SK-N-SH (cell line): ENCODE data around the gene KLHL17. TPM values are rescaled to one million over a fixed set of nuclear protein-coding genes. Genes with fewer than 3 reads are reported as not detected.

Experiments used
- CTCF ChIA-PET: fragments of 300-600, 350-600 bp; formaldehyde crosslinking; extraction: SDS; loops from one replicate; lab custom pipeline; 2021; lab: Yijun Ruan, JAX
- POLR2A ChIA-PET: fragments of 350-600 bp; sonication (Branson Sonifier 250); formaldehyde crosslinking; extraction: SDS; loops from one replicate; lab custom pipeline; 2020; ENCODE audit warnings: antibody characterized with exemption, inconsistent platforms; lab: Yijun Ruan, JAX
- DNase-seq: peaks from one replicate; pipeline ENCODE4 v3.0.0; 2012
- H2AFZ ChIP-seq: fragments of 200-600 bp; sonication (generic); 2 replicates; pipeline ENCODE4 v1.8.1; 2016; ENCODE audit warnings: antibody characterized with exemption, mild to moderate bottlenecking, low read depth
- H3F3A ChIP-seq: fragments of 200-600 bp; sonication (generic); replicated peaks from 2 replicates; pipeline ENCODE3; 2016; ENCODE audit warnings: antibody characterized with exemption, mild to moderate bottlenecking; ENCODE audit not compliant: insufficient read depth
- H3K27ac ChIP-seq, 2 experiments: fragments of 200-500 bp in 1 of 2; fragments of 200-600 bp in 1 of 2; sonication (Bioruptor generic) in 1 of 2; sonication (generic), shearing (Covaris generic) in 1 of 2; 2 replicates each; pipeline versions ENCODE4 v1.5.1 to v1.6.1; 2014 to 2016; ENCODE audit warnings: low read depth in 2 of 2, inconsistent platforms in 1 of 2, low read length in 1 of 2, mild to moderate bottlenecking in 1 of 2, mixed read lengths in 1 of 2
- H3K27me3 ChIP-seq: fragments of 200-600 bp; sonication (generic), shearing (Covaris generic); 2 replicates; pipeline ENCODE4 v1.6.1; 2016; ENCODE audit warnings: mixed run types; ENCODE audit not compliant: insufficient read depth
- H3K36me3 ChIP-seq, 2 experiments: fragments of 200-500 bp in 1 of 2; fragments of 200-600 bp in 1 of 2; sonication (Bioruptor generic) in 1 of 2; sonication (generic) in 1 of 2; replicated peaks in 1 of 2; 2 replicates each; pipeline versions ENCODE3 to v1.5.1; 2014 to 2016; ENCODE audit warnings: low read length in 1 of 2, mild to moderate bottlenecking in 1 of 2; ENCODE audit not compliant: insufficient read depth in 2 of 2, control insufficient read depth in 1 of 2
- H3K4me1 ChIP-seq, 2 experiments: fragments of 200-500 bp in 1 of 2; fragments of 200-600 bp in 1 of 2; sonication (Bioruptor generic) in 1 of 2; sonication (generic), shearing (Covaris generic) in 1 of 2; 2 replicates each; pipeline versions ENCODE4 v1.5.1 to v1.6.1; 2014 to 2016; ENCODE audit warnings: low read depth in 1 of 2, low read length in 1 of 2, mixed run types in 1 of 2; ENCODE audit not compliant: insufficient read depth in 2 of 2, control insufficient read depth in 1 of 2
- H3K4me2 ChIP-seq: fragments of 200-600 bp; sonication (generic), shearing (Covaris generic); 2 replicates; pipeline ENCODE4 v1.6.1; 2017; ENCODE audit warnings: mixed run types
- H3K4me3 ChIP-seq, 2 experiments: fragments of 200-500 bp in 1 of 2; fragments of 200-600 bp in 1 of 2; sonication (Bioruptor generic) in 1 of 2; sonication (generic), shearing (Covaris generic) in 1 of 2; 2 replicates each; pipeline versions ENCODE4 v1.5.1 to v1.8.1; 2014 to 2016; ENCODE audit warnings: low read depth in 2 of 2, inconsistent platforms in 1 of 2, low read length in 1 of 2, mild to moderate bottlenecking in 1 of 2, mixed read lengths in 1 of 2, moderate library complexity in 1 of 2
- H3K79me2 ChIP-seq: fragments of 200-600 bp; sonication (generic); 2 replicates; pipeline ENCODE4 v1.8.1; 2017; ENCODE audit warnings: mild to moderate bottlenecking; ENCODE audit not compliant: insufficient read depth
- H3K9ac ChIP-seq: fragments of 200-600 bp; sonication (generic); 2 replicates; pipeline ENCODE4 v1.6.1; 2017; ENCODE audit warnings: mixed run types
- H3K9me2 ChIP-seq: fragments of 200-600 bp; sonication (generic); 2 replicates; pipeline ENCODE4 v1.6.1; 2017; ENCODE audit warnings: mixed run types
- H3K9me3 ChIP-seq: fragments of 200-600 bp; sonication (generic); 2 replicates; pipeline ENCODE4 v1.6.1; 2017; ENCODE audit warnings: mixed run types, mild to moderate bottlenecking, moderate library complexity
- H4K20me1 ChIP-seq: fragments of 200-600 bp; sonication (generic); 2 replicates; pipeline ENCODE4 v1.6.1; 2017; ENCODE audit warnings: mild to moderate bottlenecking, mixed run types; ENCODE audit not compliant: insufficient read depth
- CHD2 ChIP-seq: fragments of 150-350 bp; IDR thresholded peaks from 2 replicates; pipeline ENCODE4 v1.6.1; 2018; ENCODE audit warnings: low read length; ENCODE audit not compliant: partially characterized antibody
- EP300 ChIP-seq, 2 experiments: IDR thresholded peaks; 2 replicates each; pipeline versions ENCODE4 v1.4.0 to v1.6.1; 2012; ENCODE audit warnings: borderline replicate concordance in 1 of 2, low read depth in 1 of 2, low read length in 1 of 2
- GATA2 ChIP-seq: sonication (generic); formaldehyde crosslinking; IDR thresholded peaks from 2 replicates; pipeline ENCODE4 v1.5.0; 2020; ENCODE audit warnings: mild to moderate bottlenecking, missing genetic modification reagents
- MEF2A ChIP-seq: IDR thresholded peaks from 2 replicates; pipeline ENCODE4 v1.4.0; 2012; ENCODE audit warnings: low read depth, borderline replicate concordance
- MXI1 ChIP-seq: IDR thresholded peaks from 2 replicates; pipeline ENCODE4 v1.6.1; 2012; ENCODE audit warnings: mild to moderate bottlenecking, low read depth, low read length, improper control_type of control experiment
- PBX3 ChIP-seq: IDR thresholded peaks from 2 replicates; pipeline ENCODE4; 2012
- RCOR1 ChIP-seq: fragments of 150-350 bp; IDR thresholded peaks from 2 replicates; pipeline ENCODE4 v1.6.1; 2017; ENCODE audit warnings: antibody characterized with exemption, low read length
- TCF12 ChIP-seq: IDR thresholded peaks from 2 replicates; pipeline ENCODE4 v1.4.0; 2012
- WGBS: methylation state at CpG from one replicate; pipeline ENCODE4 v1.1.6; 2017; ENCODE audit warnings: low lambda C conversion rate; 5-methylcytosine and 5-hydroxymethylcytosine counted together
- polyA plus RNA-seq, 3 experiments: library from polyadenylated mRNA; depleted of rRNA; stranded (reverse); fragments of >200 nt; gene quantifications; 2 replicates each; pipeline ENCODE4 v1.2.3, GENCODE V29; 2012
- TF ChIP-seq, protein P1 (sequence below): IDR thresholded peaks from 2 replicates; pipeline ENCODE4 v1.4.0; 2012; ENCODE audit warnings: low read depth, borderline replicate concordance
- TF ChIP-seq, protein P2 (sequence below): IDR thresholded peaks from 2 replicates; pipeline ENCODE4 v1.4.0; 2012; ENCODE audit warnings: low read depth

KLHL17 gene
- polyA plus RNA-seq, 1 of the 3 experiments (the other 2 are of a cell fraction): 27.3 TPM

DNA sequence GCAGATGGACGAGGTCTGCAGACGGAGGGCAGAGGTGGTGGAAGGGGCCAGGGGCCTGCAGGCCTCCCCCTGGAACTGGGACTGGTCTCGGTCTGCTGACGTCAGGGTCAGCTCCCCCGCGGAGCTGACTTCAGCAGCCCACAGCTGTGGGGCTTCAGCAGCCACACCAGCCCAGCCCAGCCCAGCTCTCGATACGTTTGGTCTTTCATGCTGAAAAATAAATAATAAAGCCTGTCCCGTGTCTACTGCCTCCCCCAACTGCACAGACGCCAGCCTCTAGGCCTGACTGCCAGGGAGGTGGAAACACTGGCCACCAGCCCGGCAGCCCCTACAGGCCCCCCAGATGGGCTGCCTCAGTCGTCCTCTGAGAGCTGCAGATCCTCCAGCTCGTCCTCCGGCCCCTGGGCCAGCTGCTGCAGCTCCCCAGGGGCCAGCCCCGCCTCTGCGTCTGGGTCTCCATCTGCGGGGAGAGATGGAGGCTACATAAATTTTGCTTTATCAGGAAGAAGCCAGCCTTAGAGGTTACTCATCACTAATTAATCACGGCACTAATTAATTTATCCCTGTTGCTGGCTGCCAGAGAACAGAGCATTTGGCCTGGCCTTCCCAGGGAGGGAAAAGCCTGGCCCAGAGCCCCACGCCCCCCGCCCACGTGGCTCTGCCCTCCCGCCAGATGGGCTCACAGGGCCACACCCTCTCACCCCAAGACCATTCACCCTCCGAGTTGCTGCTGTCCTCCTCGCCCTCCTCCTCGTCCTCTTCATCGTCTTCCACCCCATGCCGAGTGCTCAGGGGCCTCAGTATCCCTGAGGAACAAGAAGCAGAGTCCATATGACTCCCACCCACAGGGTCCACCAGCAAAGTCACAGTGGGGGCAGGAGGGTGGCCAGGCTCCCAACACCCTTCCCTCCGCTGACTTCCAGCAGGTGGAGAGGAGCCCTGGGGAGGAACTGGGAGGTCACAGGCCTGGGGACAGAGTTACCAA, 15.8 kb upstream of the KLHL17 start:
- CTCF ChIA-PET: interaction anchor here (0.6 to 8.9 kb wide), 6 partner anchors 14 to 57 kb away, joined by 3 to 125 read pairs (median 4); no protein-coding TSS in a partner anchor
- Histone ChIP-seq H3K79me2 (no peaks in the 10 kb centered on the region), H3K4me2 (no peak overlapping the region), H3K36me3 (peaks cover 0 to 47% of the 10 kb centered on the region in 2 experiments), H3K27ac (peak overlapping the region in 1 of 2 experiments; percentile 86; a peak in 2 of 4 replicates), H3K27me3 (no peaks in the 10 kb centered on the region), H3K9me2 (no peaks in the 10 kb centered on the region), H3K9me3 (no peaks in the 10 kb centered on the region), H2AFZ (no peak overlapping the region), H3F3A (peaks cover 16% of the 10 kb centered on the region), H4K20me1 (no peaks in the 10 kb centered on the region), H3K9ac (no peak overlapping the region), H3K4me3 (no peak overlapping the region), H3K4me1 (peaks cover 0 to 53% of the 10 kb centered on the region in 2 experiments; a peak in 1 of 4 replicates)
- 72% methylated on average over 14 of the region's 28 CpGs for WGBS
- peak; percentile 85 for DNase-seq
- POLR2A ChIA-PET: interaction anchor here (3.2 kb wide), 1 partner anchor 39 kb away, joined by 13 read pairs; no protein-coding TSS in a partner anchor
- TF ChIP-seq RCOR1 (peak; percentile 74; the same call in 1 of the 2 replicates), EP300 (IDR thresholded peaks at IDR 0.05; ENCODE audit: borderline replicate concordance in 1 of 2, low read depth in 1 of 2, low read length in 1 of 2) (peak in 1 of 2 experiments; percentile 85; a peak in 2 of 4 replicates), CHD2 (peak; percentile 1), PBX3 (peak; percentile 42; the same call in 1 of the 2 replicates), MEF2A (no peak), MXI1 (peak; percentile 92), TCF12 (0 out of 2 replicates have a peak, but pooled peaks have one; percentile 25), GATA2 (CRISPR knock-in tag) (peak; percentile 54; the same call in 1 of the 2 replicates)
- TF ChIP-seq, protein P1, sequence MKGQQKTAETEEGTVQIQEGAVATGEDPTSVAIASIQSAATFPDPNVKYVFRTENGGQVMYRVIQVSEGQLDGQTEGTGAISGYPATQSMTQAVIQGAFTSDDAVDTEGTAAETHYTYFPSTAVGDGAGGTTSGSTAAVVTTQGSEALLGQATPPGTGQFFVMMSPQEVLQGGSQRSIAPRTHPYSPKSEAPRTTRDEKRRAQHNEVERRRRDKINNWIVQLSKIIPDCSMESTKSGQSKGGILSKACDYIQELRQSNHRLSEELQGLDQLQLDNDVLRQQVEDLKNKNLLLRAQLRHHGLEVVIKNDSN: peak; percentile 21; the same call in 1 of the 2 replicates
- TF ChIP-seq, protein P2, sequence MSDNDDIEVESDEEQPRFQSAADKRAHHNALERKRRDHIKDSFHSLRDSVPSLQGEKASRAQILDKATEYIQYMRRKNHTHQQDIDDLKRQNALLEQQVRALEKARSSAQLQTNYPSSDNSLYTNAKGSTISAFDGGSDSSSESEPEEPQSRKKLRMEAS: no peak
